Loucy (cell line): ENCODE measurements around the gene PDCD2L.

Source experiments
- CTCF ChIP-seq: fragments of 200-600 bp; sonication (generic); conservative IDR thresholded peaks from 2 replicates; pipeline ENCODE4 v1.5.1; 2014; ENCODE audit warnings: mild to moderate bottlenecking, antibody characterized with exemption, low read length
- EZH2phosphoT487 ChIP-seq: fragments of 200-600 bp; IDR thresholded peaks from 2 replicates; pipeline ENCODE4 v1.6.1; 2018; ENCODE audit warnings: antibody characterized with exemption, mild to moderate bottlenecking, moderate library complexity, borderline replicate concordance

GRCh38 chr19:34457446-34457845, 53.2 kb downstream of the PDCD2L start:
- no peak for TF ChIP-seq EZH2phosphoT487
- TF ChIP-seq CTCF: no peak
